ENCODE data around the gene JAG2. TPM values are rescaled to one million over a fixed set of nuclear protein-coding genes. Genes with fewer than 3 reads are reported as not detected.

The JAG2 gene
- total RNA-seq, 1 donor from 2014 or later = 7.5 TPM

DNA sequence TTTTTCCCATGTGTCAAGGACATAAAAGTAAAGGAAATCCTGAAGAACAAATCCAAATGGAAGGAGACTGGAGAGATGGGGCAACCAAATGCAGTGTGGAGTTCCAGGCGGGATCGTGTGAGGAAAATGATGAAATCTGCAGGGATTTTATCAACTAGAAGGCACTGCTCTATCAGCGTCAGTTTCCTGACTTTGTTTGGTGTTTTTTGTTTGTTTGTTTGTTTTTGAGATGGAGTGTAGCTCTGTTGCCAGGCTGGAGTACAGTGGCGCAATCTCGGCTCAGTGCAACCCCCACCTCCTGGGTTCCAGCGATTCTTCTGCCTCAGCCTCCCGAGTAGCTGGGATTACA, 60.1 kb downstream of the JAG2 start:
- H3K27ac Mint-ChIP-seq (ENCODE audit: unreplicated experiment) = no peak overlapping the region
- TF ChIP-seq, protein P1, sequence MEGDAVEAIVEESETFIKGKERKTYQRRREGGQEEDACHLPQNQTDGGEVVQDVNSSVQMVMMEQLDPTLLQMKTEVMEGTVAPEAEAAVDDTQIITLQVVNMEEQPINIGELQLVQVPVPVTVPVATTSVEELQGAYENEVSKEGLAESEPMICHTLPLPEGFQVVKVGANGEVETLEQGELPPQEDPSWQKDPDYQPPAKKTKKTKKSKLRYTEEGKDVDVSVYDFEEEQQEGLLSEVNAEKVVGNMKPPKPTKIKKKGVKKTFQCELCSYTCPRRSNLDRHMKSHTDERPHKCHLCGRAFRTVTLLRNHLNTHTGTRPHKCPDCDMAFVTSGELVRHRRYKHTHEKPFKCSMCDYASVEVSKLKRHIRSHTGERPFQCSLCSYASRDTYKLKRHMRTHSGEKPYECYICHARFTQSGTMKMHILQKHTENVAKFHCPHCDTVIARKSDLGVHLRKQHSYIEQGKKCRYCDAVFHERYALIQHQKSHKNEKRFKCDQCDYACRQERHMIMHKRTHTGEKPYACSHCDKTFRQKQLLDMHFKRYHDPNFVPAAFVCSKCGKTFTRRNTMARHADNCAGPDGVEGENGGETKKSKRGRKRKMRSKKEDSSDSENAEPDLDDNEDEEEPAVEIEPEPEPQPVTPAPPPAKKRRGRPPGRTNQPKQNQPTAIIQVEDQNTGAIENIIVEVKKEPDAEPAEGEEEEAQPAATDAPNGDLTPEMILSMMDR (IDR thresholded peaks at IDR 0.05) = no peak
- H3K36me3 Mint-ChIP-seq (ENCODE audit: unreplicated experiment) = peaks cover 3% of the 10 kb centered on the region
- no peaks in the 10 kb centered on the region for H3K4me1 Mint-ChIP-seq (ENCODE audit: unreplicated experiment)
- peak; percentile 17 for DNase-seq (ENCODE audit: extremely low spot score, unreplicated experiment)
- peaks cover 6% of the 10 kb centered on the region for H3K9me3 Mint-ChIP-seq (ENCODE audit: unreplicated experiment)
- no peak overlapping the region for H3K4me3 Mint-ChIP-seq (ENCODE audit: unreplicated experiment)
- peaks cover 46% of the 10 kb centered on the region for H3K27me3 Mint-ChIP-seq (ENCODE audit: unreplicated experiment)

DNA sequence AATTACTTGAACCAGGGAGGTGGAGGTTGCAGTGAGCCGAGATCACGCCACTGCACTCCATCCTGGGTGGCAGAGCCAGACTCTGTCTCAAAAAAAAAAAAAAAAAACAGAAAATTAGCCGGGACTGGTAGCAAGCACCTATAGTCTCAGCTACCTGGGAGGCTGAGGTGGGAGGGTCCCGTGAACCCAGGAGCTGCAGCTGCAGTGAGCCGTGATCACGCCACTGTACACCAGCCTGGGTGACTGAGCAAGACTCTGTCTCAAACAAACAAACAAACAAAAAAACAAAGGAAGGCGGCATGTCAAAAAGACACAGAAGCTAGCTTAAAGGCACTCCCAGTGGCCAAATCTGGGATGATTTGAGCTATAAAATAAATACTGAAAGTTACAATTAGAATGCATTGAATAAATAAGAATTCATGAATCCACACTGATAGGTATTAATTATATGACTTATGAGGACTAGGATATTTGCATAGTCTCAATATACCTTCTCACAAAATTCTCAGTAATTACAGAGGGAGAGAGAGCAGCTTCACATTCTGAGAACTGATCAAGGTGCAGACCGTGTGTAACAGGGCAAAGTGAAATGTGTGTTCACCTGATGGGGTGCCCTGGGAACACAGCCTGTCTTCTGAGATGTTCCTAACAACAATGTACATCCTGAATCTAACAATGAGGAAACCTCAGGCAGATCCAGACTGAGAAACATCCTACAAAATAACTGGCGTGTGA, 60.6 kb downstream of the JAG2 start:
- TF ChIP-seq, protein P1 (IDR thresholded peaks at IDR 0.05) = no peak
- Mint-ChIP-seq H3K4me3 (ENCODE audit: unreplicated experiment) (no peak overlapping the region), H3K36me3 (ENCODE audit: unreplicated experiment) (peaks cover 5% of the 10 kb centered on the region), H3K27me3 (ENCODE audit: unreplicated experiment) (peaks cover 52% of the 10 kb centered on the region), H3K27ac (ENCODE audit: unreplicated experiment) (no peak overlapping the region), H3K9me3 (ENCODE audit: unreplicated experiment) (peaks cover 7% of the 10 kb centered on the region), H3K4me1 (ENCODE audit: unreplicated experiment) (no peaks in the 10 kb centered on the region)
- peak; percentile 48 for DNase-seq (ENCODE audit: extremely low spot score, unreplicated experiment)

DNA sequence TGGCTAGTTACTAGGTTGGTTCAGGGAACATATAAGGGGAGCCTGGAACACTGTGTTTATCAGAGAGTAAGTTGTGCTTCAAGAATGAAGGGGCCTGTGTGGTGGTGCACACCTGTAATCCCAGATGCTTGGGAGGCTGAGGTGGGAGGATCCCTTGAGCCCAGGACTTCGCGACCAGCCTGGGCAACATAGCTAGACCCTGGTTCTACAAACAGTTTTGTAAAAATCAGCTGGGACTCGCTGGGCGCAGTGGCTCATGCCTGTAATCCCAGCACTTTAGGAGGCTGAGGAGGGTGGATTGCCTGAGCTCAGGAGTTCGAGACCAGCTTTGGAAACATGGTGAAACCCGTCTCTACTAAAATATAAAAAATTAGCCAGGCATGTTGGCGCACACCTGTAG, 61.2 kb downstream of the JAG2 start:
- Mint-ChIP-seq H3K27ac (ENCODE audit: unreplicated experiment) (no peak overlapping the region), H3K9me3 (ENCODE audit: unreplicated experiment) (peaks cover 7% of the 10 kb centered on the region), H3K27me3 (ENCODE audit: unreplicated experiment) (peaks cover 57% of the 10 kb centered on the region), H3K4me3 (ENCODE audit: unreplicated experiment) (no peak overlapping the region), H3K36me3 (ENCODE audit: unreplicated experiment) (peaks cover 5% of the 10 kb centered on the region), H3K4me1 (ENCODE audit: unreplicated experiment) (no peaks in the 10 kb centered on the region)
- TF ChIP-seq, protein P1 (IDR thresholded peaks at IDR 0.05) = no peak
- DNase-seq (ENCODE audit: extremely low spot score, unreplicated experiment) = peak; percentile 56

DNA sequence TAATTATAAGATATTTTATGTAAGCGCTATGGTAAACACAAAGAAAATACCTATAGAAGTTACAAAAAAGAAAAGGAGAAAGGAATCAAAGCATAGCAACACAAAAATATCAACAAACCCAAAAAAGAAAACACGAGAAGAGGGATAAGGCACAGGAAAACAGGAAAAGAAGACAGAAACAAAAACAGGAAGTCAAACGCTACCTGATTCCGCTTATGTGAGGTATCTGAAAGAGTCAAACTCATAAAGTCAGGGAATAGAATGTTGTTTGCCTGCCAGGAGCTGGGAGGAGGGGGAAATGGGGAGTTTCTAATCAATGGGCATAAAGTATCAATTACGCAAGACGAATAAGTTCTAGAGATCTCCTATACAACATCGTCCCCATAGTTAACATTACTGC, 63.4 kb downstream of the JAG2 start:
- Mint-ChIP-seq H3K36me3 (ENCODE audit: unreplicated experiment) (peaks cover 5% of the 10 kb centered on the region), H3K4me3 (ENCODE audit: unreplicated experiment) (no peak overlapping the region), H3K27me3 (ENCODE audit: unreplicated experiment) (peaks cover 70% of the 10 kb centered on the region), H3K27ac (ENCODE audit: unreplicated experiment) (no peak overlapping the region), H3K4me1 (ENCODE audit: unreplicated experiment) (no peaks in the 10 kb centered on the region), H3K9me3 (ENCODE audit: unreplicated experiment) (peaks cover 7% of the 10 kb centered on the region)
- TF ChIP-seq, protein P1 (IDR thresholded peaks at IDR 0.05) = no peak
- no peak for DNase-seq (ENCODE audit: extremely low spot score, unreplicated experiment)

DNA sequence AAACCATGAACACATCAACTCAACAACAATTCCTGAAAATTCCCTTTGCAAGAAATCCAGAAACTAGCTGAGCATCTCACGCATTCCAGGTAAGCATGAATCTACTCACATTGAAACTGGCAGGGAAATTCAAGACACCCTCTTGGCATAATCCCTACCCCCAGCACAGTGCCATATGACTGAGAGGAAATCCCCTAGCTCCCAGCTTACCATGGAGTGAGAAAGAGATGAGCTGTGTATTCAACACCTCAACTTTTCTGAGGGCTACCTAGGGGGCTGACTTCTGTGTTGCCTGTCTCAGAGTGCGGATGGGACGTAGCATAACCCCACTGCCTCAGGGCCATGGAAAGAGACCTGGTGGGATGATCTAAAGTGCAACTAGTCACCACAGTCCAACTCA, 65.7 kb downstream of the JAG2 start:
- no peaks in the 10 kb centered on the region for H3K4me1 Mint-ChIP-seq (ENCODE audit: unreplicated experiment)
- TF ChIP-seq, protein P1 (IDR thresholded peaks at IDR 0.05) = no peak
- H3K27ac Mint-ChIP-seq (ENCODE audit: unreplicated experiment) = no peak overlapping the region
- peak; percentile 57 for DNase-seq (ENCODE audit: extremely low spot score, unreplicated experiment)
- peaks cover 20% of the 10 kb centered on the region for H3K9me3 Mint-ChIP-seq (ENCODE audit: unreplicated experiment)
- H3K36me3 Mint-ChIP-seq (ENCODE audit: unreplicated experiment) = peaks cover 5% of the 10 kb centered on the region
- H3K4me3 Mint-ChIP-seq (ENCODE audit: unreplicated experiment) = no peak overlapping the region
- peaks cover 67% of the 10 kb centered on the region for H3K27me3 Mint-ChIP-seq (ENCODE audit: unreplicated experiment)

All from osteocyte (in vitro differentiated cells).